ENCODE results near the gene CELA2B. TPM values are rescaled to one million over a fixed set of nuclear protein-coding genes. Genes with fewer than 3 reads are reported as not detected.

Gene CELA2B
- total and polyA plus RNA-seq, 2 donors (not counting 1 experiment from before 2014, with no cell fraction given), result not detected

- H4K20me1 ChIP-seq (ENCODE audit: control insufficient read depth, insufficient read depth, low read length, poor library complexity, severe bottlenecking), result peaks cover 14% of the 10 kb centered on the region
- no peaks in the 10 kb centered on the region for H3K27me3 ChIP-seq (replicated peaks in 1 of 4; ENCODE audit: control extremely low read depth in 1 of 4, control insufficient read depth in 3 of 4, insufficient read depth in 4 of 4, low read length in 3 of 4)
- H3K4me1 Mint-ChIP-seq, result peaks cover 24% of the 10 kb centered on the region
- peaks cover 9 to 10% of the 10 kb centered on the region in 2 donors for H3K4me1 ChIP-seq (ENCODE audit: control insufficient read depth in 2 of 2, insufficient read depth in 2 of 2, low read length in 2 of 2)
- H3K27me3 Mint-ChIP-seq, result no peaks in the 10 kb centered on the region
- no peak overlapping the region for H2AFZ ChIP-seq (ENCODE audit: insufficient read depth, low read depth, low read length, poor library complexity, severe bottlenecking)
- H3K9ac ChIP-seq (ENCODE audit: low read length), result no peak overlapping the region
- H3K4me3 Mint-ChIP-seq, result no peak overlapping the region
- TF ChIP-seq CTCF (IDR thresholded peaks at IDR 0.05) (no peak), EZH2 (IDR thresholded peaks at IDR 0.05; ENCODE audit: borderline replicate concordance, insufficient read depth, low read depth, low read length, poor library complexity, severe bottlenecking) (no peak)
- DNase-seq (no peak), ATAC-seq (ENCODE audit: low read depth) (no peak)
- H3K9me3 Mint-ChIP-seq (ENCODE audit: insufficient read depth), result no peaks in the 10 kb centered on the region
- H3K27ac ChIP-seq (ENCODE audit: low read length in 2 of 2), result no peak overlapping the region
- H3K36me3 ChIP-seq (replicated peaks in 1 of 2; ENCODE audit: control extremely low read depth in 1 of 2, control insufficient read depth in 1 of 2, extremely low read depth in 1 of 2, insufficient read depth in 2 of 2, low read length in 1 of 2), result peaks cover 5 to 21% of the 10 kb centered on the region in 2 experiments
- H3K4me3 ChIP-seq (ENCODE audit: control extremely low read depth in 1 of 5, extremely low read depth in 1 of 5, insufficient read depth in 1 of 5, low read depth in 2 of 5, low read length in 4 of 5), result no peak overlapping the region
- H3K4me2 ChIP-seq (replicated peaks; ENCODE audit: low read depth, low read length, poor library complexity, severe bottlenecking), result no peak overlapping the region
- no peak overlapping the region for H3K27ac Mint-ChIP-seq
- WGBS (ENCODE audit: insufficient coverage), result no CpG with 5 or more reads among the region's 2 CpGs
- intact Hi-C loops (cut with micrococcal nuclease), result no loop called here
- ChIA-PET POLR2A (no interaction called here), CTCF (interaction anchor here (0.6 to 1.6 kb wide), 2 partner anchors 18 to 53 kb away, joined by 3 to 5 read pairs; partner anchors contain the start of gene AGMAT)
- H3K79me2 ChIP-seq (ENCODE audit: control insufficient read depth, insufficient read depth, low read length), result peaks cover 47% of the 10 kb centered on the region
- H3K9me3 ChIP-seq (ENCODE audit: control extremely low read depth in 1 of 3, control insufficient read depth in 2 of 3, insufficient read depth in 1 of 3, low read length in 2 of 3), result no peaks in the 10 kb centered on the region
Observed at GRCh38 chr1:15531682-15532081, 55.8 kb downstream of the CELA2B start.

- Histone ChIP-seq H3K27ac (ENCODE audit: low read length in 2 of 2) (no peak overlapping the region), H4K20me1 (ENCODE audit: control insufficient read depth, insufficient read depth, low read length, poor library complexity, severe bottlenecking) (peaks cover 10% of the 10 kb centered on the region), H3K79me2 (ENCODE audit: control insufficient read depth, insufficient read depth, low read length) (peaks cover 21% of the 10 kb centered on the region), H3K4me1 (ENCODE audit: control insufficient read depth in 2 of 2, insufficient read depth in 2 of 2, low read length in 2 of 2) (no peaks in the 10 kb centered on the region), H3K4me3 (ENCODE audit: control extremely low read depth in 1 of 5, extremely low read depth in 1 of 5, insufficient read depth in 1 of 5, low read depth in 2 of 5, low read length in 4 of 5) (no peak overlapping the region), H3K27me3 (replicated peaks in 1 of 4; ENCODE audit: control extremely low read depth in 1 of 4, control insufficient read depth in 3 of 4, insufficient read depth in 4 of 4, low read length in 3 of 4) (no peaks in the 10 kb centered on the region), H3K36me3 (replicated peaks in 1 of 2; ENCODE audit: control extremely low read depth in 1 of 2, control insufficient read depth in 1 of 2, extremely low read depth in 1 of 2, insufficient read depth in 2 of 2, low read length in 1 of 2) (peaks cover 3 to 66% of the 10 kb centered on the region in 2 experiments), H3K4me2 (replicated peaks; ENCODE audit: low read depth, low read length, poor library complexity, severe bottlenecking) (no peak overlapping the region), H2AFZ (ENCODE audit: insufficient read depth, low read depth, low read length, poor library complexity, severe bottlenecking) (no peak overlapping the region), H3K9ac (ENCODE audit: low read length) (no peak overlapping the region), H3K9me3 (ENCODE audit: control extremely low read depth in 1 of 3, control insufficient read depth in 2 of 3, insufficient read depth in 1 of 3, low read length in 2 of 3) (no peaks in the 10 kb centered on the region)
- POLR2A ChIA-PET, result no interaction called here
- no peak overlapping the region for H3K27ac Mint-ChIP-seq
- intact Hi-C loops (cut with micrococcal nuclease), result no loop called here
- CTCF ChIA-PET, result no interaction called here
- no peaks in the 10 kb centered on the region for H3K27me3 Mint-ChIP-seq
- no peak overlapping the region for H3K4me3 Mint-ChIP-seq
- DNase-seq (no peak), ATAC-seq (ENCODE audit: low read depth) (no peak)
- TF ChIP-seq EZH2 (IDR thresholded peaks at IDR 0.05; ENCODE audit: borderline replicate concordance, insufficient read depth, low read depth, low read length, poor library complexity, severe bottlenecking), result no peak
- TF ChIP-seq CTCF (IDR thresholded peaks at IDR 0.05), result no peak
- H3K4me1 Mint-ChIP-seq, result peaks cover 2% of the 10 kb centered on the region
- WGBS (ENCODE audit: insufficient coverage), result 73% methylated on average over 2 of the region's 6 CpGs
- H3K9me3 Mint-ChIP-seq (ENCODE audit: insufficient read depth), result no peaks in the 10 kb centered on the region
Observed at GRCh38 chr1:15538771-15539170, 62.9 kb downstream of the CELA2B start.
